ENCODE data around the gene ANP32A.

ANP32A gene

DNA sequence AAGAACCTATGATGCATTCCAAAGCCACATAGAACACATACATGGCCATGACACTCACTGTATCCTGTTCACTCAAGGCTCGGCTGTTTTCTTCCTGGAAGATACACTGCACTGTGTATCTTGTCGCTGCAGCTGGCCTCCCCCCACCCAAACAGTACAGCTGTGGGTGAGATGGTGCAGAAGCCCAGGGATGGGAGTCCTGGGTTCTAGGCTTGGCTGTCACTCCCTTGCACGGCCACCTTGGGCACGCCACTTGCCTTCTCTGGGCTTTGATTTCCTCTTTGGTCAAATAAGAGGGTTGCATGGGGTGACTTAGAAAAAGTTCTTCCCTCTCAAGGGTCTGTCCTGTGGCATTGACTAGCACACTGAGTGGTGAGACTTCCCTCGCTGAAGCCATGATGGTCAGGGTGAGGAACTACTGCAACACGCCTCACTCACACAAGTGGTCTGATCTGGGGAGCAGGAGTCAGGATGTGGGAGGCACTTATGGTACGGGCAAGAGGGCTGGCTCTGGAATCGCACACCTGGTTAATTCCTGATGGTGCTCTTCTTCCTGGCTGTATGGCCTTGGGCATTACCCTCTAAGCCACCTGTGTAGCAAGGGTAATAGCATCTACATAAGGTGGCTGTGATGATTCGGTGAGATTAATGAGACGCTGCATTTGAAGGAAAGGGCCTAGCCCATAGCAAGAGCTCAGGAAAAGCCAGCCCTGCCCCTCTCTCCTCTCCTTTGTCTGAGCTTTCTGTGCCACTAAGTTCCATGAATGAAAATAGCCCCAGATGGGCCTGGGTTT is 44.0 kb downstream of the ANP32A start:
- H3K27ac ChIP-seq, result no peak overlapping the region
- TF ChIP-seq, protein P1, sequence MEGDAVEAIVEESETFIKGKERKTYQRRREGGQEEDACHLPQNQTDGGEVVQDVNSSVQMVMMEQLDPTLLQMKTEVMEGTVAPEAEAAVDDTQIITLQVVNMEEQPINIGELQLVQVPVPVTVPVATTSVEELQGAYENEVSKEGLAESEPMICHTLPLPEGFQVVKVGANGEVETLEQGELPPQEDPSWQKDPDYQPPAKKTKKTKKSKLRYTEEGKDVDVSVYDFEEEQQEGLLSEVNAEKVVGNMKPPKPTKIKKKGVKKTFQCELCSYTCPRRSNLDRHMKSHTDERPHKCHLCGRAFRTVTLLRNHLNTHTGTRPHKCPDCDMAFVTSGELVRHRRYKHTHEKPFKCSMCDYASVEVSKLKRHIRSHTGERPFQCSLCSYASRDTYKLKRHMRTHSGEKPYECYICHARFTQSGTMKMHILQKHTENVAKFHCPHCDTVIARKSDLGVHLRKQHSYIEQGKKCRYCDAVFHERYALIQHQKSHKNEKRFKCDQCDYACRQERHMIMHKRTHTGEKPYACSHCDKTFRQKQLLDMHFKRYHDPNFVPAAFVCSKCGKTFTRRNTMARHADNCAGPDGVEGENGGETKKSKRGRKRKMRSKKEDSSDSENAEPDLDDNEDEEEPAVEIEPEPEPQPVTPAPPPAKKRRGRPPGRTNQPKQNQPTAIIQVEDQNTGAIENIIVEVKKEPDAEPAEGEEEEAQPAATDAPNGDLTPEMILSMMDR (conservative IDR thresholded peaks at IDR 0.05), result no peak

GRCh38 chr15:68775671-68776476 is 44.8 kb downstream of the ANP32A start:
- H3K27ac ChIP-seq, result no peak overlapping the region
- TF ChIP-seq, protein P1 (conservative IDR thresholded peaks at IDR 0.05), result no peak

GRCh38 chr15:68775236-68775577 is 45.5 kb downstream of the ANP32A start:
- no peak overlapping the region for H3K27ac ChIP-seq
- TF ChIP-seq, protein P1 (conservative IDR thresholded peaks at IDR 0.05), result no peak

DNA sequence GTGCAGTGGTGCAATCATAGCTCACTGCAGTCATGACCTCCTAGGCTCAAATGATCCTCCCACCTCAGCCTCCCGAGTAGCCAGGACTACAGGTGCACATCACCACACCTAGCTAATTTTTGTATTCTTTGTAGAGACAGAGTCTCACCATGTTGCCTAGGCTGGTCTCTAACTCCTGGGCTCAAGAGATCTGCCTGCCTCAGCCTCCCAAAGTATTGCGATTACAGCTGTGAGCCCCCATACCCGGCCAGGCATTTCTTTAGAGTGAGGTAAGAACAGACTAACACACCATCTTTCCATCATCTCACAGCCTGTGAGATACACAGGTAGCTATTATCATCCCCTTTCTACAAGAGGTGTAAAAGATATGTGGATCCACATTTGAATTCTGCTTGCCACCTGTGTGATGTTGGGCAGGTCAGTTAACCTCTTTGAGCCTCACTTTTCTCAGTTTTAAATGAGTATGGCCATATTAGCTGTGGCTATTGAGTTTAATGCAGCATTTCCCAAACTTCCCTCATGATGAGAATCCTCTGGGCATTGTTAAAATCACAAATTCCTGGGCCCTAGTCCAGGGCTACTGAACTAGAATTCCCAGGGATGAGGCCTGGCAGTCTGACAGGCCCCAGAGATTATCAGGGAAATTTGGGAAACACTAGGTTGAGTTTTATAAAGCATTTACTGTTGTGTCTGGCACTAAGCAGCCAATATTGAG is 46.0 kb downstream of the ANP32A start:
- no peak overlapping the region for H3K27ac ChIP-seq
- TF ChIP-seq, protein P1 (conservative IDR thresholded peaks at IDR 0.05), result no peak

- TF ChIP-seq, protein P1 (conservative IDR thresholded peaks at IDR 0.05), result no peak
- H3K27ac ChIP-seq, result no peak overlapping the region
Measured at GRCh38 chr15:68774120-68774519, 46.6 kb downstream of the ANP32A start.

GRCh38 chr15:68773036-68773435 is 47.7 kb downstream of the ANP32A start:
- TF ChIP-seq, protein P1 (conservative IDR thresholded peaks at IDR 0.05), result no peak
- H3K27ac ChIP-seq, result no peak overlapping the region

DNA sequence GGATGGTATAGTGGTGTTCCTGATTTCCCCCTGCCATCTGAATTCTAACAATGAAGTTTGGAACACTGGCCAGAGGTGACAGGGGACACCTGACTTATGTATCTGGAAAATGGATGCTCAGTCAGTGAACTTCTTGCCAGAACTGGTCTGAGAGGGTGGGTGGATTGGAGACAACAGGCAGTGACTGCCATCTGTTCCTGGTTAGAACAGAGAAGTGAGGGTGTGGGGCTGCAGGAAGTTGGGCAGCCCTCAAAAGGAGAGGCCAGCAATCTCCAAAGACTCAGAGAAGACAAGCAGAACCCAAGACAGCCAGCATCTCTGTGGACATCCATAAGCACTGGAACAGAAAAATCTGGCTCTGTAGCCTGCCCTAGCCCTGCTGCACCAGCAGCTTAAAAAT is 50.5 kb downstream of the ANP32A start:
- TF ChIP-seq, protein P1 (conservative IDR thresholded peaks at IDR 0.05), result no peak
- no peak overlapping the region for H3K27ac ChIP-seq
